ENCODE results near the gene NEURL3. TPM values are rescaled to one million over a fixed set of nuclear protein-coding genes. Genes with fewer than 3 reads are reported as not detected.

The NEURL3 gene
- total RNA-seq, 3 donors from 2014 or later (not counting 1 experiment from before 2014, with no cell fraction given): not detected

DNA sequence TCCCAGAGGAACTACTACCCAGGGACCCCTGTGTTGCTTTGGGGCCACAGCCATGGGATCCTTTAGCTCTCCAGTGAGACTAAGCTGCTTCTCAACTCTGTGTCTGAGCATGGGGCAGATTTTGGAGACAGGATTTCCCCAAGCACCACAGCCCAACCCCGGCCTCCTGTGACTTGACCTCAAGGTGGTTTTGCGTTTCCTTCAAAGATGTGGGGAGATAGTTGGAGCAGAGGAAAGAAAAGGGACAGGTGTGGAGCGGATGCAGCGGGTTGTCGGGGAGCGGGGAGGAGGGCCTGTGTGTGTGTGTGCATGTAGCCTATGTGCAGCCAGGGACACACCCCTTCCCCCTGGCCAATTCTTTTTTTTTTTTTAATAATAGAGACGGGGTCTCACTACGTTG lies 41.6 kb upstream of the NEURL3 start:
- Mint-ChIP-seq H3K27ac (peak overlapping the region; percentile 75 to 80), H3K4me3 (peak overlapping the region; percentile 89), H3K4me1 (peaks cover 58 to 65% of the 10 kb centered on the region in 2 donors), H3K9me3 (no peaks in the 10 kb centered on the region), H3K36me3 (no peaks in the 10 kb centered on the region), H3K27me3 (ENCODE audit: low read depth in 2 of 2) (no peaks in the 10 kb centered on the region)
- Histone ChIP-seq H3K4me1 (ENCODE audit: control insufficient read depth, insufficient read depth, low read length) (peaks cover 57% of the 10 kb centered on the region), H3K27me3 (ENCODE audit: control insufficient read depth, insufficient read depth, low read length) (no peaks in the 10 kb centered on the region), H3K27ac (ENCODE audit: low read length) (no peak overlapping the region), H3K36me3 (ENCODE audit: control insufficient read depth, insufficient read depth, low read length) (peaks cover 48% of the 10 kb centered on the region), H3K9me3 (ENCODE audit: control insufficient read depth, insufficient read depth, low read length) (no peaks in the 10 kb centered on the region), H3K4me3 (ENCODE audit: low read length) (no peak overlapping the region)
- intact Hi-C loops (cut with micrococcal nuclease): no loop called here
- ATAC-seq (peak in 2 of 3 donors; percentile 37 to 41), DNase-seq (peak in 1 of 2 donors; percentile 55)
- TF ChIP-seq, protein P1, sequence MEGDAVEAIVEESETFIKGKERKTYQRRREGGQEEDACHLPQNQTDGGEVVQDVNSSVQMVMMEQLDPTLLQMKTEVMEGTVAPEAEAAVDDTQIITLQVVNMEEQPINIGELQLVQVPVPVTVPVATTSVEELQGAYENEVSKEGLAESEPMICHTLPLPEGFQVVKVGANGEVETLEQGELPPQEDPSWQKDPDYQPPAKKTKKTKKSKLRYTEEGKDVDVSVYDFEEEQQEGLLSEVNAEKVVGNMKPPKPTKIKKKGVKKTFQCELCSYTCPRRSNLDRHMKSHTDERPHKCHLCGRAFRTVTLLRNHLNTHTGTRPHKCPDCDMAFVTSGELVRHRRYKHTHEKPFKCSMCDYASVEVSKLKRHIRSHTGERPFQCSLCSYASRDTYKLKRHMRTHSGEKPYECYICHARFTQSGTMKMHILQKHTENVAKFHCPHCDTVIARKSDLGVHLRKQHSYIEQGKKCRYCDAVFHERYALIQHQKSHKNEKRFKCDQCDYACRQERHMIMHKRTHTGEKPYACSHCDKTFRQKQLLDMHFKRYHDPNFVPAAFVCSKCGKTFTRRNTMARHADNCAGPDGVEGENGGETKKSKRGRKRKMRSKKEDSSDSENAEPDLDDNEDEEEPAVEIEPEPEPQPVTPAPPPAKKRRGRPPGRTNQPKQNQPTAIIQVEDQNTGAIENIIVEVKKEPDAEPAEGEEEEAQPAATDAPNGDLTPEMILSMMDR (IDR thresholded peaks at IDR 0.05): no peak
- 15% methylated on average over 4 of the region's 8 CpGs for WGBS (ENCODE audit: insufficient coverage)

DNA sequence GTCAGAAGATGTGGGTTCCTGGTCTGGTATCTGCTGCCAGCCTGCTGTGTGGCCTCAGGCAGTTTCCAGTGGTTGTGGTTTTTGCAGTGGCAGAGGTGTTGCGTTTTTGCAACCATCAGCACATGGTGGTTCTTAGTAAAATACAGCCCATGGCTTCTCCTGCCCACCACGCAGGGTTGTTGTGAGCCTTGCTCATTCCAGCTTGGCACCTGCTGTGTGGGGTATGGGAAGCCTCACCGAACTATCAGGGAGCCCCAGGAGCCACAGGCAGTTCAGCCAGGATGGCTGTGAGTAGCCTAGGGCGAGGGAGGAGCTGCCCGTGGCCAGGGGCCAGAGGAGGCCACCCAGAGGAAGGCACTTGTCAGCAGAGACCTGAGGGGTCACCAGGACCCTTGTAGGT lies 41.2 kb upstream of the NEURL3 start:
- DNase-seq: peak in 1 of 2 donors; percentile 55

DNA sequence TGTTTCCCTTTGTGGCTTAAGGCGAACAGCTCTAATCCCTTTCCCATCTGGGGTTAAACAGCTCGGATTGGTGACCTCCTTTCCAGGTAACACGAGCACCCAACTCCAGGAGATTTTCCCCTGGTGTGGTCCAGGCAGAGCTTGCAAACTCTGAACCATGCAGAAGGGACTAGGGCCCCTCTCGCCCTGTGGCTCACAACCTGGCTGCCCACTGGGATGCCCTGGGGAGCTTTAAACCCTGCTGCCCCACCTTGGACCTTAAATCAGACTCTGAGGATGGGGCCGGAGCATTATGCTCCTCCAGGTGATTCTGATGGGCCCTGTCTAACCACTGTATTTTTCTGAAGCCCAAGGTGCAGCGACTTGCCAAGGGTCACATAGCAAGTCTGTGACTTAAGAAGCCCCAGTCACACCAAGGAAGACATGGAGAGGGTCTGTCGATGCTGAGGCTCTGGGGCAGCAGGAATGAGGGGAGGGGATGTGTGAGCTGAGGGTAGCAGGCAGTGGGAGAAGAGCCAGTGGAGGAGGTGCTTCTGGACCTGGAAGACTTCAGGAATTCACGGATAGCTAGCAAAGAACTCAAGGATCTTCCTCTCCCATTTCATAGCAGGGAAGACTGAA lies 37.3 kb upstream of the NEURL3 start:
- Mint-ChIP-seq H3K36me3 (no peaks in the 10 kb centered on the region), H3K27ac (no peak overlapping the region), H3K4me1 (peaks cover 83 to 92% of the 10 kb centered on the region in 2 donors), H3K4me3 (peak overlapping the region; percentile 22), H3K27me3 (ENCODE audit: low read depth in 2 of 2) (no peaks in the 10 kb centered on the region), H3K9me3 (no peaks in the 10 kb centered on the region)
- Histone ChIP-seq H3K9me3 (ENCODE audit: control insufficient read depth, insufficient read depth, low read length) (no peaks in the 10 kb centered on the region), H3K4me3 (ENCODE audit: low read length) (no peak overlapping the region), H3K27ac (ENCODE audit: low read length) (no peak overlapping the region), H3K27me3 (ENCODE audit: control insufficient read depth, insufficient read depth, low read length) (no peaks in the 10 kb centered on the region), H3K36me3 (ENCODE audit: control insufficient read depth, insufficient read depth, low read length) (peaks cover 11% of the 10 kb centered on the region), H3K4me1 (ENCODE audit: control insufficient read depth, insufficient read depth, low read length) (peaks cover 81% of the 10 kb centered on the region)
- intact Hi-C loops (cut with micrococcal nuclease): no loop called here
- TF ChIP-seq, protein P1 (IDR thresholded peaks at IDR 0.05): no peak
- WGBS (ENCODE audit: insufficient coverage): 94% methylated on average over 8 of the region's 8 CpGs
- ATAC-seq (no peak), DNase-seq (no peak)

More for the DNA sequence above, 41.2 kb upstream of the NEURL3 start:
- no peak overlapping the region for H3K4me3 ChIP-seq (ENCODE audit: low read length)
- no peaks in the 10 kb centered on the region for H3K27me3 ChIP-seq (ENCODE audit: control insufficient read depth, insufficient read depth, low read length)
- H3K27me3 Mint-ChIP-seq (ENCODE audit: low read depth in 2 of 2): no peaks in the 10 kb centered on the region
- H3K27ac ChIP-seq (ENCODE audit: low read length): no peak overlapping the region
- peak overlapping the region; percentile 75 to 80 for H3K27ac Mint-ChIP-seq
- H3K9me3 Mint-ChIP-seq: no peaks in the 10 kb centered on the region
- peaks cover 60% of the 10 kb centered on the region for H3K4me1 ChIP-seq (ENCODE audit: control insufficient read depth, insufficient read depth, low read length)
- no peaks in the 10 kb centered on the region for H3K9me3 ChIP-seq (ENCODE audit: control insufficient read depth, insufficient read depth, low read length)
- WGBS (ENCODE audit: insufficient coverage): 42% methylated on average over 5 of the region's 5 CpGs
- intact Hi-C loops (cut with micrococcal nuclease): no loop called here
- peak in 2 of 3 donors; percentile 48 to 61 for ATAC-seq
- H3K4me3 Mint-ChIP-seq: peak overlapping the region; percentile 89
- TF ChIP-seq, protein P1 (IDR thresholded peaks at IDR 0.05): no peak
- H3K36me3 Mint-ChIP-seq: no peaks in the 10 kb centered on the region
- peaks cover 62 to 70% of the 10 kb centered on the region in 2 donors for H3K4me1 Mint-ChIP-seq
- peaks cover 43% of the 10 kb centered on the region for H3K36me3 ChIP-seq (ENCODE audit: control insufficient read depth, insufficient read depth, low read length)
